GM12874 (cell line): ENCODE results near the gene CMSS1.

Source experiments
- TF ChIP-seq, protein P1 (sequence below): IDR thresholded peaks from 2 replicates; pipeline ENCODE4 v1.5.1; 2011; ENCODE audit warnings: low read depth, mild to moderate bottlenecking, control low read depth, low read length, moderate library complexity; ENCODE audit not compliant: insufficient read depth

Gene CMSS1

DNA sequence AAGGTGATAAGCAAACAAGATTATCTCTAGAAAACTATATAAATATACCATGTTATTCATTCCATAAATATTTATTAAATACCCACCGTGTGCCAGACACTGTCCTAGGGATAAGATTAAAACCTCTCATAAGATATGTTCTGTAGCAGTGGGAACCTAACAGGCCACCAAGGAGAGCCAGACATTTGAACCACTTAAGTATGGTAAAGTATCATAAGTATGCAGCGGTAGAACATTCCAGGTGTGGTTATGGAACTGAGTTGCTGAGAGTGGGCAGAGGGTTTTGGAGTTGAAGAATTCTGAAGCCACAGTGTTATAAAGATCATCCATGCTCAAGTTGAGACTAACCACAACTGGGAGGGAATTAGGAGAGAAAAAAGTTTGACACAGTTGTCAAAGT, 282.0 kb downstream of the CMSS1 start:
- TF ChIP-seq, protein P1, sequence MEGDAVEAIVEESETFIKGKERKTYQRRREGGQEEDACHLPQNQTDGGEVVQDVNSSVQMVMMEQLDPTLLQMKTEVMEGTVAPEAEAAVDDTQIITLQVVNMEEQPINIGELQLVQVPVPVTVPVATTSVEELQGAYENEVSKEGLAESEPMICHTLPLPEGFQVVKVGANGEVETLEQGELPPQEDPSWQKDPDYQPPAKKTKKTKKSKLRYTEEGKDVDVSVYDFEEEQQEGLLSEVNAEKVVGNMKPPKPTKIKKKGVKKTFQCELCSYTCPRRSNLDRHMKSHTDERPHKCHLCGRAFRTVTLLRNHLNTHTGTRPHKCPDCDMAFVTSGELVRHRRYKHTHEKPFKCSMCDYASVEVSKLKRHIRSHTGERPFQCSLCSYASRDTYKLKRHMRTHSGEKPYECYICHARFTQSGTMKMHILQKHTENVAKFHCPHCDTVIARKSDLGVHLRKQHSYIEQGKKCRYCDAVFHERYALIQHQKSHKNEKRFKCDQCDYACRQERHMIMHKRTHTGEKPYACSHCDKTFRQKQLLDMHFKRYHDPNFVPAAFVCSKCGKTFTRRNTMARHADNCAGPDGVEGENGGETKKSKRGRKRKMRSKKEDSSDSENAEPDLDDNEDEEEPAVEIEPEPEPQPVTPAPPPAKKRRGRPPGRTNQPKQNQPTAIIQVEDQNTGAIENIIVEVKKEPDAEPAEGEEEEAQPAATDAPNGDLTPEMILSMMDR: no peak

DNA sequence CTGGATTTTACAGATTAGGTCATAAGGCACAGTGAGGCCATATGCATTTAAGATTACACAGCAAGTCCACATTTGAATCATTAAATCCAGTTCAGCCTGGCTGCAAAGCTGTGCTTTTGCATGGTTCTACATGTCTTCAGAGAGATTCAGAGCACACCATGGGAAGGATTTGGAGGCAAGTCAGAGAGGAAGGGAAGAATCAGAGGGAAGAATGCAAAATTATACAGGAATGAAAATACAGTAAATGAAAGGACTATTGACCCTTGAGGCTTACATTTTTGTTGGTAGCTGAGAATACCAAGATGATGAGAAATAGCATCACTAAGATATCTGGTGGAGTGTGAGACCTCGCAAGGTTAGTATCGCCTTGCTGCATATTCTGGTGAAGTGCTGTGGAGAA, 282.8 kb downstream of the CMSS1 start:
- TF ChIP-seq, protein P1: no peak

DNA sequence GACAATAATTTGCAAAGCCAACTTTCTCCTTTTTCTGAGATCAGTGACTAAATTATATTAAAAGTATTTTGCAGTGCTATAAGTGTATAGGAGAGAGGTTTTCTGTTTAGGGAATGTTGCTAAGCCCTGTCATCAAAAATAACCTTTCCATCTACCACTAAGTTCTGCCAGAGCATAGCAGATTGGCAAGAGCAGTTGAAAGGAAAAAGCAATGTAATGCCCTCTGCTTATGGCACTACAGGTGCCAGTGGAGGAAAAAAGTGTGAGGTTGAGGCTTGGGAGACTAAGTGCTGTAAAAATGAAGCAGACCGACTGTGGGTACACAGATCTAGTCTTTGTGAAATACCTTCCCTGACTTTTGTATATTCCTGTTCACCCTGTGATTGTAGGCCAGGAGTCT, 285.1 kb downstream of the CMSS1 start:
- TF ChIP-seq, protein P1: no peak

DNA sequence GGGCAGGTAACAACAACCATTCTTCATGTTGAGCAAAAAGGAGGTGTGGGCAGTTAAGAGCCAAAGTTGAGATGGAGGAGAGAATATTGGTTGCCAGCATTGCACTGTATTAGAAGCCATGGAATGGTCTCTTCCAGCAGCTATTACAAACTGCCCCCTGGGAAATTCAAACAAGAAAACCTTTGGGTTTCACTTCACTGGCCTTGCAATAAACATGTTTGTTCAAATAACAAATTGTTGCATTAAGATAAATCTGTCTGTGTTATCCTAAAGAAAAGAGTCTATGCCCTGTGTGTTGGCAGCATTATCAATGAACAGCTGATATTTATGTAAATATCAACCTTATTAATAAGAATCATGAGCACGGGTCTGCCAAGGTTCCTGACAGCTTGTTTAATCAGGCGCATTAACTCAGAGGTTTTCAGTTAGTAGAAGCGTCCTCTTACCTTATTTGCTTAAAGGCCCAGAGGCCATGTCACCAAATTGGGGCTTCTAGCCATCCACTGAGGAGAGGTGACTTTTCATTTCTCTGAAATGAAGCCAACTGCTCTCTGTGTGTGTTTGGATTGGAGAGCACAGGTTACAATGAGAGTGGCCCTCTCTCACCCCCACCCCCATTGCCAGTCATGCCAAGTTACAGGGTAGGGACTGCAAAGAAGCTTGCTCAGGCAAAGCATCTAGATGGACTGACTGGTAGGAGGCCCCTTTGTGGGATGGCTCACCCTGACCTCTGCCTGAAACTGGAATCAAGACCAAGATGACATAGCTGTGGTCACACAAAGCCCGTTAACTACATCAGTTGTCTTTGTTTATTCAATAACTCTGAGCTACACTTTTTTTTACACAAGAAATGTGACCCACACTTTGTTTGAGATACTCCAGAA, 286.1 kb downstream of the CMSS1 start:
- TF ChIP-seq, protein P1: no peak

DNA sequence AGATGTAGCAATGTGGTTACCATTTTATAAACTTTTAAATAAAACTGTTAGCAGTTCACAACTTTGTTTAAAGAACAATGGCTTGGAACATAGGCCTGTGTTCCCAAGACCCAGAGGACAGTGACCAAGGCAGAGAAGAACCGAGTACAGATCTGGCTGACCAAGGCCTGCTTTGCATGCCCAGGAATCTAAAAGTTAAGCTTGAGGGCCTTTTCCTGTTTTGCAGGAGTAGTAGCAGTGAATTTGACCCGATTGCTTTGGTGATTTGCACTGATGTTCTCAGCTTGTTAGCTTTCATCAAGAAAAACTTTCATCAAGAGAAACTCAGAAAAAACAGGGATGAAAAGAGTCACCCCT, 286.8 kb downstream of the CMSS1 start:
- TF ChIP-seq, protein P1: no peak

DNA sequence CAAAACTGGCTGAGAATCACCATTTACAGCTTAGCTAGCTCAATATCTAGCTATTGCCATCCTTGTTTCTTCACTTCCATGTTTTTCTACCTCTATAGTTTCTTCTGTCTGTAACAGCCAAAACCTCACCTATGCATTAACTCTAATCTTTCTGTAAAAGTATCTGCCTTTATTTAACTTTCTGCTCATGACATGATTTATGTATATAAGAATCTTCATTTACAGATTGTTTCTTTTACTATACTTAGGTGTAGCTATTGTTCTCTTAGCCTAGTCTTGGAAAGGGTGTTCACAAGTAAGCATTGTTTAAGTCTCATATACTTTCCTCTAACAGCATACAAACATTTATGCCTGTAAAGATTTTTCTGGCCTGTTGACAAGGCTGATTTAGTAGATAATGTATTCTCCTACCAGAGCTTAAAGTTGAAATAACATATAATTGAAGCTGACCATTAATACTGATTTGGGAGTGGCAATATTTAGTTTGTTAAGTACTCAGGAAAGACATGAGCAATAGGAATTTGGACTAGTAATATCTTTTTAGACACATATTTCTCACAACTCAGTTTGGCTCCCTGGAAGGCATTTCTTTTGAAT, 287.3 kb downstream of the CMSS1 start:
- TF ChIP-seq, protein P1: no peak

DNA sequence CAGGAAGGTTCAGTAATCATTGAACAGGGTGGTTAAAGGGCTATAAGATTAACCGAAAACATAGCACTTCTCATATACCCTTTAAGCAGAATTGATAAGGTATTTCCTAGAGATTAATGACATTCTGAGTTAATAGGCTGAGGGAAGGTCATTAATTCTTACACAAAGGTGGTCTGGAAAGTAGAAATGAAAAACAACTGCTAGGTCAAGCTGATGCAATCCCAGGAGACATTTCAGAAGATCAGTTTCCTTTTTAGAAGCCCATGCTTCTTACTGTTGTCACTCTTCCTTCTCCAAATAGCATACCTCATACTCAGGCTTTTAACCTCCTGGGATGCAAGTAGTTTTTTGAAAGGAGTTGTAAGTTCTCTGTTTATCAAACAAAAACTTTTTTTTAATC, 287.8 kb downstream of the CMSS1 start:
- TF ChIP-seq, protein P1: no peak
